Subcutaneous abdominal adipose tissue (tissue), 5 donors: ENCODE data around the gene PLAC1.

Source experiments
- H3K27ac ChIP-seq: one replicate; pipeline ENCODE4 v1.7.0; 2013; ENCODE audit warnings: low read depth, mild to moderate bottlenecking, inconsistent platforms, low read length, moderate library complexity
- H3K27me3 ChIP-seq, 5 donors: one replicate each; pipeline ENCODE4 v1.7.0; 2013; ENCODE audit warnings: low read length in 5 of 5, inconsistent platforms in 1 of 5; ENCODE audit not compliant: control insufficient read depth in 5 of 5, insufficient read depth in 4 of 5
- H3K36me3 ChIP-seq, 5 donors: one replicate each; pipeline ENCODE4 v1.7.0; 2013; ENCODE audit warnings: low read length in 5 of 5; ENCODE audit not compliant: control insufficient read depth in 5 of 5, insufficient read depth in 5 of 5
- H3K4me1 ChIP-seq, 5 donors: one replicate each; pipeline ENCODE4 v1.7.0; 2013; ENCODE audit warnings: low read length in 5 of 5, mild to moderate bottlenecking in 3 of 5, moderate library complexity in 1 of 5; ENCODE audit not compliant: control insufficient read depth in 5 of 5, insufficient read depth in 5 of 5
- H3K4me3 ChIP-seq, 5 donors: one replicate each; pipeline ENCODE4 v1.7.0; 2013; ENCODE audit warnings: low read length in 5 of 5, low read depth in 1 of 5
- H3K9ac ChIP-seq, 5 donors: one replicate each; pipeline ENCODE4 v1.7.0; 2013; ENCODE audit warnings: low read length in 5 of 5, mild to moderate bottlenecking in 4 of 5, moderate library complexity in 3 of 5
- H3K9me3 ChIP-seq, 5 donors: one replicate each; pipeline ENCODE4 v1.7.0; 2013; ENCODE audit warnings: low read length in 5 of 5; ENCODE audit not compliant: control insufficient read depth in 5 of 5
- donor health status: healthy.
- donor health status: healthy.
- donor health status: healthy.
- donor health status: healthy.
- donor health status: healthy.

Gene PLAC1

DNA sequence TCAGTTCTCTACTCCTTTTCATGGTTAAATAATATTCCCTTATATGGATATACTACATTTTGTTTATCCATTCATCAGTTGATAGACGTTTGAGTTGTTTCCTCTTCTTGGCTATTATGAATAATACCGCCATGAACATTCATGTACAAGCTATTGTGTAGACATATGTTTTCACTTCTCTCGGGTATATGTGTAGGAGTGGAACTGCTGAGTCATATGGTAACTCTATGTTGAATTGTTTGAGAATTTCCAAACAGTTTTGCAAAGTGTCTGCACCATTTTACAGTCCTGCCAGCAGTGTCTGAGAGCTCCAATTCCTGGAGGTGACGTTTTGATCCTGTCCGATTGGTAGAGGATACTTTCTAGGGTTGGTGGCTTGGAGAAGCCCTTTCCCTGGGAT lies 23.6 kb downstream of the PLAC1 start:
- Histone ChIP-seq H3K36me3 (no peaks in the 10 kb centered on the region), H3K9me3 (no peaks in the 10 kb centered on the region), H3K4me1 (peaks cover 0 to 11% (median 8%) of the 10 kb centered on the region in 5 donors), H3K4me3 (no peak overlapping the region), H3K27ac (no peak overlapping the region), H3K9ac (no peak overlapping the region), H3K27me3 (peaks cover 3 to 9% (median 6%) of the 10 kb centered on the region in 5 donors)

DNA sequence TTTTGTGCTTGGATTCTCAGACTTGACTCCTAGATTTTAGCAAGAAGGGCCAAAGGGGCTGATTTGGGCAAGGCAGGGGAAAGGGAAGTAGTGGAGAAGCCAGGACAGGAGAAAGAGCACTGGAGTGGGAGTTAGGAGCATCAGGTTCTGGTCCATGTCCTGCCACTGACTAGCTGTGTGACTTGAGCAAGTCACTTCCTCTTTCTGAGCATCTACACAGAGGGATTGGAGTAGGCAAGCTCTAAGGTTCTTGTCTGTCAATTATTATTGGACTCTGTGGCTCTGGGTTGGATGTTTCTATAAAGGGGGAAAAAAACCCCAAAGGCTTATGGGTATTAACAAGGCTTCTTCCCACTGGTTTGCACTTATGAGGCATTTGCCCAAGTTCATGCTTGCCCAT lies 24.4 kb downstream of the PLAC1 start:
- peaks cover 3 to 9% (median 6%) of the 10 kb centered on the region in 5 donors for H3K27me3 ChIP-seq
- no peak overlapping the region for H3K27ac ChIP-seq
- peaks cover 0 to 11% (median 8%) of the 10 kb centered on the region in 5 donors for H3K4me1 ChIP-seq
- no peak overlapping the region for H3K4me3 ChIP-seq
- no peaks in the 10 kb centered on the region for H3K36me3 ChIP-seq
- H3K9ac ChIP-seq = no peak overlapping the region
- H3K9me3 ChIP-seq = no peaks in the 10 kb centered on the region

DNA sequence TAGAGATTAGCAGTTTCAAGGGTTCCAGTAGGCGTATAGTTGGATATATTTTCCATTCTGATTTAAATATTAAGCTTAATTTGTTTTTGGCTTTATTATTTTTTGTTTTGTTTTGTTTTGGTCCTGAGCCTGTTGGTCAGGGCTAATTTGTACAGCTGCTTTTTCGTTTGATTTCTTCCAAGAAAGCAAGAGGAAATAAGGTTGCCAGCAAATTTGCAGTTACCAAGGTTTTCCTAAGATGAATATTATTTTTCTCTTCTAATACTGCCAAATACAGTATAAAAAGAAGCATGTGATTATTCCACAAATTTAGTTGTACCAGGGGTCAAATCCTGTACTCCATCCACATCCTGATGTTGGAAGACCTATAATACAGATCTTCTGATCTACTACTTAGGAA lies 24.9 kb downstream of the PLAC1 start:
- H3K4me1 ChIP-seq = peaks cover 0 to 11% (median 8%) of the 10 kb centered on the region in 5 donors
- H3K9me3 ChIP-seq = no peaks in the 10 kb centered on the region
- H3K36me3 ChIP-seq = no peaks in the 10 kb centered on the region
- H3K4me3 ChIP-seq = no peak overlapping the region
- no peak overlapping the region for H3K27ac ChIP-seq
- H3K27me3 ChIP-seq = peaks cover 3 to 9% (median 6%) of the 10 kb centered on the region in 5 donors
- no peak overlapping the region for H3K9ac ChIP-seq

DNA sequence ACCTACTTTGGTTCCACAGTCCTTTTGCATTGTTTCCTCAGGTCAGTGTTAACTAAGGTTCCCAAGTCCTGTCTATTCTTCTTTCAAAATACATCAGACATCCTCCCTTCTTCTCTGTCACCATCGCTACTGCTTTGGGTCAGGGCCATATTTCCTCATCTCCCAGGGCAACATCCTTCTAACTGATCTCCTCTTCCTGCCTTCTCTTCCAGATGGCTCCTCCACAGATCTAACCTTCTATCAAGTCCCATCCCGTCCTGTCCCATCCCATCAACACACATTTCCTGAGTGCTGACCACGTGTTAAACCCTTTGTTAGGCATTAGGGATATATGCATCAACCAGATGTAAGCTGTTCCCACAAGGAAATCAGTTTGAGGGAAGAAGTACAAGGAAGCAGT lies 25.9 kb downstream of the PLAC1 start:
- H3K9ac ChIP-seq = no peak overlapping the region
- no peaks in the 10 kb centered on the region for H3K9me3 ChIP-seq
- H3K27ac ChIP-seq = no peak overlapping the region
- peaks cover 3 to 9% (median 6%) of the 10 kb centered on the region in 5 donors for H3K27me3 ChIP-seq
- H3K4me1 ChIP-seq = peaks cover 0 to 11% (median 8%) of the 10 kb centered on the region in 5 donors
- no peak overlapping the region for H3K4me3 ChIP-seq
- H3K36me3 ChIP-seq = no peaks in the 10 kb centered on the region

DNA sequence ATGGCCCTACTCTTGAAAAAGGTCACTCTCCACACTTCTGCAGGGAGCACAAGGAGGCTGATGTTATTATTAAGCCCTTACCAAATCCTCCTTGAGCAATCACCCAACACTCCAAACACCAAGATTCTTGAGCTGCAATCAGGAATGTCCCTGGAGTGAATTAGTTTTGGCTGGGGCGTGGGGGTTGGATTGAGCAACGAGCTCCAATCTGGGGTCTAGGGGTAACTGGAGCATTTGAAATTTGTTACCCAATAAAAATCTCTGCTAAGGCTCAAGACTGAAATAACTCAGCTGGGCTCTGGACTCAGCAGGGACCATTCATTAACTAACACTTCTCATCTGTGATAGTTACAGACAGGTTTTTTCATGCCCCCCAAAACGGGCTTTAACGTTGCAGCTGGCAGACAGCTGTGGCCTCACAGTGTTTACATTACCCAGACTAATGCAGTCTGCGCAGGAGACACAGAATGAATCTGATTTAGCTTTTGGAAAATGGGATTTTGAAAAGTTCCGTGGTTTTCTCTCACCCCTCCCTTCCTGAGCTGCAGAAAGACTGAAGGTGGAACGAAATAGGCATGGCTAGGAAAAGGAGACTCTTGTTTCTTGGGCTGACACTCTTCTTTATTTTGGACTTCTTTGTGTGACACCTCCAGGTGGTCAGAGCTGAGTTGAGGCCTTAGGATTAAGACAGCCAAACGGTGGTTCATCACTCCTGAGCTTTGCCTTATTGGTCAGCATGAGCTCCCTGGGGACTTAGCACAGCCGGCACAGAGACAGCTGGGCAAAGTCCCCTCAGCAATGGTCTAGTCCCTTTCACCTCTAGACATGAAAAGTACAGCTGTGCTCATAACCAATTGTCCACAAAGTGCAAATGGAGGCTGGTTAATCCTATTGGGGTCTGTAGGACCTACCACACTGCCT lies 26.6 kb downstream of the PLAC1 start:
- Histone ChIP-seq H3K9ac (no peak overlapping the region), H3K4me3 (no peak overlapping the region), H3K27ac (no peak overlapping the region), H3K36me3 (no peaks in the 10 kb centered on the region), H3K4me1 (peaks cover 0 to 11% (median 8%) of the 10 kb centered on the region in 5 donors), H3K27me3 (peaks cover 3 to 9% (median 6%) of the 10 kb centered on the region in 5 donors), H3K9me3 (no peaks in the 10 kb centered on the region)

DNA sequence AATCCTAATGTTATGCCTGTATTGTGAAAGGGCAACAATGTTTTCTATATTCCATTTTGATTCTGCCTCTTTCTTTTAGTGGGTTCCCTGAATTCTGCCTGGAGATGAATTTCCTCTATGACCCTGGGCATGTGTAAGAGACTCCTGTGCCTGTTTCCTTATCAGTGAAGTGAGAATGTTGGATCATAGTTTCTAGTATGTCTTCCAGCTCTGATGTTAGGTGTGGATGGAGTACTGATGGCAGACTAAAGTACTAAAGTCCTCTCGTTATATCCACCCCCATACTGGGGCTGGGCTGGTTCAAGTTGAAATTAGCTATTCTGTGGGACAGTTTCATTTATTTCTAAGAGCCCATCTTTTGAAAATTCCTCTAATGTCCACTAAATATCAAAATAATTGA lies 29.6 kb downstream of the PLAC1 start:
- Histone ChIP-seq H3K9ac (no peak overlapping the region), H3K4me1 (peaks cover 4 to 33% (median 22%) of the 10 kb centered on the region in 5 donors), H3K27ac (no peak overlapping the region), H3K27me3 (peaks cover 0 to 7% (median 3%) of the 10 kb centered on the region in 5 donors), H3K9me3 (no peaks in the 10 kb centered on the region), H3K4me3 (no peak overlapping the region), H3K36me3 (no peaks in the 10 kb centered on the region)

DNA sequence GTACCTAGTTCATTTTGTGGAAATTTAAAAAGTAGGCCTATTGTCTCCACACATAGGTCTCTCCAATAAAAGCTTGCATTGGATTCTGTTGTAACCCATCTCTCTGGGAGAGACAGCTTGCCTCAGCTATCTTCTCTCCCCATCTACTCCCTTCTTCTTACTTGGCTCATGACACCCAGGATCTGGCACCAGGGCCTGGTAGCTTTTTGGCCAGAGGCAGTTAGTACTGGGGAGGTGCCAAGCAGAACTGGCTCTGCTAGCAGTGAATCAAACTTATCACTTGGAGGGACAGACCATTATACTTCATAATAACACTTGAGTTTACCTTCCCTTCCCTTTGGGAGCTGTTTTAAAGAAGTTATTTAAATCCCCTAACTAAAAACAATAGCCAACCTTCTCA lies 31.8 kb downstream of the PLAC1 start:
- peaks cover 4 to 39% (median 18%) of the 10 kb centered on the region in 5 donors for H3K4me1 ChIP-seq
- no peak overlapping the region for H3K9ac ChIP-seq
- no peak overlapping the region for H3K4me3 ChIP-seq
- H3K27ac ChIP-seq = no peak overlapping the region
- no peaks in the 10 kb centered on the region for H3K36me3 ChIP-seq
- H3K27me3 ChIP-seq = peaks cover 0 to 15% (median 3%) of the 10 kb centered on the region in 5 donors
- H3K9me3 ChIP-seq = no peaks in the 10 kb centered on the region

DNA sequence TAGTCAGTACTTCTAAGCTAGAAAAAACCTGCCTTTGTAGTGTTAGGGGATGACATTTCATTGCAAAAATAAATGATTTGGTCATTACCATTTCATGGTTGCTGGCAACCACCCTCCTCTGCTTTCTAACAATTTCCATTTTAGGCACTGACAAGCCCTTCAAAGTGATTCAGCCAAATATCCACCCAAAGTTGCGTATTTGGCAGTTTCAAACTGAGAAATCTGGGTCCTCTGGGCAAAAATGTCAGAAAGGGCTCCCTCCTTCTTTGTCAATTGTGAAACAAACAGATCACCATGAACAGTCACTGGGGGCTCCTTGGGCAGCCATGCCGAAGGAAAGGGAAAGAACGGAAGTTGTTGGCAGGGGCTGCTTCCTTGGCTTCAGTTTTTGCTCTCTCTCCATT lies 33.0 kb downstream of the PLAC1 start:
- Histone ChIP-seq H3K9me3 (no peaks in the 10 kb centered on the region), H3K9ac (no peak overlapping the region), H3K4me1 (peaks cover 4 to 36% (median 13%) of the 10 kb centered on the region in 5 donors), H3K27me3 (peaks cover 0 to 15% (median 3%) of the 10 kb centered on the region in 5 donors), H3K27ac (no peak overlapping the region), H3K36me3 (no peaks in the 10 kb centered on the region), H3K4me3 (no peak overlapping the region)

DNA sequence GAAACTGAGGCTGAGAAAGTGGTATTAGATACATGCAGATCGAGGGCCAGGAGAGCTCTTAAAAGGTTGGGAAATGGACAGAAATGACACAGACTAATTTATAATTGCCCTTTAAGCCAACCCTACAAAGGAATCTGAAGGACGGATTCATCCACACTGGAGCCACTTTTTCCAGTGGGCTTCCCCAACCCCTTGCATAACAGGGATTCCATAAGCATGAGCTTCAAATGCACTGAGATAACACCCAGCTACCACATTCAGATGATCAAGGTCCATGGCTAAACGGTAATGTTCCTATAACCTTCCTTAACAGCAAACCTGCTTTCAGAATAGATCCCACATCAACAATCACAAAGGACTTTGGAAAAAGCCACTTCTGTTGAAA lies 34.2 kb downstream of the PLAC1 start:
- H3K4me1 ChIP-seq = peaks cover 4 to 36% (median 13%) of the 10 kb centered on the region in 5 donors
- no peaks in the 10 kb centered on the region for H3K36me3 ChIP-seq
- H3K27me3 ChIP-seq = peaks cover 0 to 17% (median 3%) of the 10 kb centered on the region in 5 donors
- H3K27ac ChIP-seq = no peak overlapping the region
- no peak overlapping the region for H3K9ac ChIP-seq
- H3K4me3 ChIP-seq = no peak overlapping the region
- H3K9me3 ChIP-seq = no peaks in the 10 kb centered on the region

DNA sequence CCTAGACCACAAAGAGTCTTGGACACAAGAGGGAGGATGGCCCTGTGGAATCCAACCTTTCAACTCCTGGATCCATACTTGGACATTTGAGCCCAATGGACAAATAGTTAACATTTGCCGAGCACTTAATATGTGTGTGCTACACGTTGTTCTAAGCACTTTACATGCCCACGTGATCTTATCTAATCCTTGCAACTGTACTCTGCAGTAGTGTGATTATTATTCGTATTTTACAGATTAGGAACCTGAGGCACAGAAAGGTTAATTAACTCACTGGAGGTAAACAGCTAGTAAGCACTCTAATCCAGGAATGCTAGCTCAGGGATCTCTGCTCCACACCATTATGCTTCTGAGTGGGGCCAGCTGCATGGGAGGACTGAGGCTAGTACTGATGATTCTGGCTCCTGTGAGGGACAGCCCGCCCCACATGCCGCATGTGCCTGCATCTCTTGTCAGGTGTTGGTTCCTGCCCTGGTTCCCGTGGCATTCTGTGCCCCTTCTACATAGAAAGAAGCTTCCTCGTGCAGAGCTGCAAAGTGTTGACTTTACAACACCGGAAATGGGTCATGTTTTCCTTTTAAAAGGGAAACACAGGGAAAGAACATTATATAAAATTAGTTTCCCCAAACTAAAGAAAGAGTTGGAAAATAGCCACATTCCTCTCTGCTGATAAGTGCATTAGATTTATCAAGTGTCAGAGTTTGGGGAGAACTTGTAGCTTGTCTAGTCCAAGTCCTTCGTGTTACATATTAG lies 34.8 kb downstream of the PLAC1 start:
- Histone ChIP-seq H3K27me3 (peaks cover 0 to 17% (median 3%) of the 10 kb centered on the region in 5 donors), H3K4me1 (peaks cover 4 to 36% (median 13%) of the 10 kb centered on the region in 5 donors), H3K9me3 (no peaks in the 10 kb centered on the region), H3K4me3 (no peak overlapping the region), H3K36me3 (no peaks in the 10 kb centered on the region), H3K27ac (no peak overlapping the region), H3K9ac (no peak overlapping the region)
